Astrocyte (in vitro differentiated cells and primary cell): ENCODE data around the gene PCSK1N. TPM values are rescaled to one million over a fixed set of nuclear protein-coding genes. Genes with fewer than 3 reads are reported as not detected.

Source experiments
- DNase-seq: peaks from one replicate; pipeline ENCODE4 v3.0.0-alpha.2; 2010; ENCODE audit warnings: low read depth
- FAIRE-seq: peaks from 2 replicates; lab custom pipeline; 2011; peaks lifted over from hg19 to GRCh38; lab: Jason Lieb, UNC
- H2AFZ ChIP-seq: 2 replicates; pipeline ENCODE4 v1.6.0; 2012; ENCODE audit warnings: low read depth, low read length, inconsistent platforms
- H3K27ac ChIP-seq: 2 replicates; pipeline ENCODE4 v1.5.1; 2011; ENCODE audit warnings: low read depth, low read length, inconsistent platforms
- H3K27me3 ChIP-seq: 2 replicates; pipeline ENCODE4 v1.6.0; 2011; ENCODE audit warnings: low read length, inconsistent platforms; ENCODE audit not compliant: insufficient read depth
- H3K36me3 ChIP-seq: 2 replicates; pipeline ENCODE4 v1.5.1; 2011; ENCODE audit warnings: low read length, inconsistent platforms; ENCODE audit not compliant: insufficient read depth
- H3K4me1 ChIP-seq: 2 replicates; pipeline ENCODE4 v1.5.1; 2011; ENCODE audit warnings: low read length, inconsistent platforms; ENCODE audit not compliant: insufficient read depth
- H3K4me2 ChIP-seq: 2 replicates; pipeline ENCODE4 v1.6.0; 2012; ENCODE audit warnings: low read length, inconsistent platforms
- H3K4me3 ChIP-seq: 2 replicates; pipeline ENCODE4 v1.5.1; 2011; ENCODE audit warnings: low read depth, mild to moderate bottlenecking, low read length, inconsistent platforms; ENCODE audit not compliant: insufficient read depth
- H3K79me2 ChIP-seq: 2 replicates; pipeline ENCODE4 v1.6.0; 2012; ENCODE audit warnings: mild to moderate bottlenecking, low read length, inconsistent platforms; ENCODE audit not compliant: insufficient read depth
- H3K9ac ChIP-seq: 2 replicates; pipeline ENCODE4 v1.6.0; 2012; ENCODE audit warnings: mild to moderate bottlenecking, low read length, inconsistent platforms
- H3K9me3 ChIP-seq: 2 replicates; pipeline ENCODE4 v1.5.1; 2012; ENCODE audit warnings: low read depth, mild to moderate bottlenecking, low read length, inconsistent platforms; ENCODE audit not compliant: insufficient read depth
- H4K20me1 ChIP-seq: 2 replicates; pipeline ENCODE4 v1.6.0; 2012; ENCODE audit warnings: low read length, inconsistent platforms; ENCODE audit not compliant: insufficient read depth
- H3K27ac Mint-ChIP-seq: one replicate; pipeline ENCODE4 v1.8.0; 2021; ENCODE audit warnings: mild to moderate bottlenecking, mixed read lengths; ENCODE audit not compliant: unreplicated experiment
- H3K27me3 Mint-ChIP-seq: one replicate; pipeline ENCODE4 v1.8.0; 2021; ENCODE audit warnings: low read depth, mixed read lengths; ENCODE audit not compliant: unreplicated experiment
- H3K36me3 Mint-ChIP-seq: one replicate; pipeline ENCODE4 v1.8.0; 2021; ENCODE audit warnings: low read depth, mixed read lengths; ENCODE audit not compliant: unreplicated experiment
- H3K4me1 Mint-ChIP-seq: one replicate; pipeline ENCODE4 v1.8.0; 2021; ENCODE audit warnings: low read depth, mixed read lengths; ENCODE audit not compliant: unreplicated experiment
- H3K4me3 Mint-ChIP-seq: one replicate; pipeline ENCODE4 v1.8.0; 2021; ENCODE audit warnings: mild to moderate bottlenecking, moderate library complexity, mixed read lengths; ENCODE audit not compliant: unreplicated experiment
- H3K9me3 Mint-ChIP-seq: one replicate; pipeline ENCODE4 v1.8.0; 2021; ENCODE audit warnings: mild to moderate bottlenecking, mixed read lengths; ENCODE audit not compliant: unreplicated experiment
- EZH2 ChIP-seq: IDR thresholded peaks from 2 replicates; pipeline ENCODE4 v1.6.1; 2012; ENCODE audit warnings: mild to moderate bottlenecking, low read length, inconsistent platforms; ENCODE audit not compliant: insufficient read depth
- total RNA-seq: library from RNA; stranded (reverse); gene quantifications from 2 replicates; pipeline ENCODE4 v1.2.1, GENCODE V29; 2021
- TF ChIP-seq, protein P1 (sequence below): IDR thresholded peaks from 2 replicates; pipeline ENCODE4 v1.5.1; 2011; ENCODE audit warnings: low read depth, mild to moderate bottlenecking, inconsistent platforms, low read length, moderate library complexity; ENCODE audit not compliant: insufficient read depth

The PCSK1N gene
- total RNA-seq, 1 donor from 2014 or later = 62.0 TPM

GRCh38 chrX:48781705-48782104, 53.7 kb downstream of the PCSK1N start:
- Mint-ChIP-seq H3K4me1 (no peaks in the 10 kb centered on the region), H3K27me3 (peaks cover 4% of the 10 kb centered on the region), H3K4me3 (no peak overlapping the region), H3K9me3 (no peaks in the 10 kb centered on the region), H3K27ac (no peak overlapping the region), H3K36me3 (no peaks in the 10 kb centered on the region)
- Histone ChIP-seq H3K9me3 (no peaks in the 10 kb centered on the region), H3K4me2 (no peak overlapping the region), H3K36me3 (no peaks in the 10 kb centered on the region), H2AFZ (no peak overlapping the region), H3K27ac (no peak overlapping the region), H3K27me3 (peaks cover 2% of the 10 kb centered on the region), H3K79me2 (no peaks in the 10 kb centered on the region), H4K20me1 (no peaks in the 10 kb centered on the region), H3K4me3 (no peak overlapping the region), H3K9ac (no peak overlapping the region), H3K4me1 (no peaks in the 10 kb centered on the region)
- TF ChIP-seq, protein P1, sequence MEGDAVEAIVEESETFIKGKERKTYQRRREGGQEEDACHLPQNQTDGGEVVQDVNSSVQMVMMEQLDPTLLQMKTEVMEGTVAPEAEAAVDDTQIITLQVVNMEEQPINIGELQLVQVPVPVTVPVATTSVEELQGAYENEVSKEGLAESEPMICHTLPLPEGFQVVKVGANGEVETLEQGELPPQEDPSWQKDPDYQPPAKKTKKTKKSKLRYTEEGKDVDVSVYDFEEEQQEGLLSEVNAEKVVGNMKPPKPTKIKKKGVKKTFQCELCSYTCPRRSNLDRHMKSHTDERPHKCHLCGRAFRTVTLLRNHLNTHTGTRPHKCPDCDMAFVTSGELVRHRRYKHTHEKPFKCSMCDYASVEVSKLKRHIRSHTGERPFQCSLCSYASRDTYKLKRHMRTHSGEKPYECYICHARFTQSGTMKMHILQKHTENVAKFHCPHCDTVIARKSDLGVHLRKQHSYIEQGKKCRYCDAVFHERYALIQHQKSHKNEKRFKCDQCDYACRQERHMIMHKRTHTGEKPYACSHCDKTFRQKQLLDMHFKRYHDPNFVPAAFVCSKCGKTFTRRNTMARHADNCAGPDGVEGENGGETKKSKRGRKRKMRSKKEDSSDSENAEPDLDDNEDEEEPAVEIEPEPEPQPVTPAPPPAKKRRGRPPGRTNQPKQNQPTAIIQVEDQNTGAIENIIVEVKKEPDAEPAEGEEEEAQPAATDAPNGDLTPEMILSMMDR = no peak
- TF ChIP-seq EZH2 = no peak
- FAIRE-seq (no peak), DNase-seq (no peak)

Other genes starting within 250 kb of the PCSK1N start
- gene WDR13, start 238.1 kb downstream of the PCSK1N start, total RNA-seq = 63.4 and 65.4 TPM in 2 replicates
- 0.75 and 1.1 TPM in 2 replicates for gene WAS, start 151.8 kb downstream of the PCSK1N start, total RNA-seq
- gene SUV39H1, start 138.9 kb downstream of the PCSK1N start, total RNA-seq = 3.5 and 4.9 TPM in 2 replicates
- gene GLOD5, start 73.9 kb downstream of the PCSK1N start, total RNA-seq = not detected in 2 replicates
- gene GATA1, start 49.0 kb downstream of the PCSK1N start, total RNA-seq = not detected in 2 replicates
- 59.2 and 60.6 TPM in 2 replicates for gene HDAC6, start 33.5 kb downstream of the PCSK1N start, total RNA-seq
- gene ERAS, start 9.1 kb downstream of the PCSK1N start, total RNA-seq = 0.24 TPM in 1 of 2 replicates, not detected in the other
- gene TIMM17B, start 62.2 kb upstream of the PCSK1N start, total RNA-seq = 57.7 and 58.2 TPM in 2 replicates
- 88.2 and 101 TPM in 2 replicates for gene PQBP1, start 62.3 kb upstream of the PCSK1N start, total RNA-seq
- gene SLC35A2, start 76.0 kb upstream of the PCSK1N start, total RNA-seq = 54.3 and 60.8 TPM in 2 replicates
- gene PIM2, start 83.4 kb upstream of the PCSK1N start, total RNA-seq = 12.5 and 13.4 TPM in 2 replicates
- 56.1 and 62.5 TPM in 2 replicates for gene OTUD5, start 122.0 kb upstream of the PCSK1N start, total RNA-seq
- 5.2 and 5.6 TPM in 2 replicates for gene KCND1, start 136.2 kb upstream of the PCSK1N start, total RNA-seq
- gene GRIPAP1, start 166.7 kb upstream of the PCSK1N start, total RNA-seq = 41.7 and 43.4 TPM in 2 replicates
- 46.5 and 53.4 TPM in 2 replicates for gene TFE3, start 207.7 kb upstream of the PCSK1N start, total RNA-seq
- 6.3 and 8.2 TPM in 2 replicates for gene CCDC120, start 223.4 kb upstream of the PCSK1N start, total RNA-seq
- 44.4 and 52.8 TPM in 2 replicates for gene PRAF2, start 238.4 kb upstream of the PCSK1N start, total RNA-seq
- 54.9 TPM in 2 replicates for gene WDR45, start 244.3 kb upstream of the PCSK1N start, total RNA-seq